MM.1S (cell line): ENCODE measurements around the gene UBL5.

ENCODE experiments used
- DNase-seq: peaks from one replicate; pipeline ENCODE4 v3.0.0-alpha.2; 2015
- H2AFZ ChIP-seq: fragments of 300-600 bp; sonication (generic); 2 replicates; pipeline ENCODE4 v1.6.0; 2016; ENCODE audit warnings: antibody characterized with exemption, low read length
- H3F3A ChIP-seq: fragments of 300-600 bp; sonication (generic); 2 replicates; pipeline ENCODE4 v1.6.1; 2016; ENCODE audit warnings: mild to moderate bottlenecking, antibody characterized with exemption, low read length, moderate library complexity, mixed read lengths; ENCODE audit not compliant: insufficient read depth
- H3K27ac ChIP-seq: fragments of 300-600 bp; sonication (generic); 2 replicates; pipeline ENCODE4 v1.5.1; 2016; ENCODE audit warnings: mild to moderate bottlenecking, low read length
- H3K27me3 ChIP-seq: fragments of 300-600 bp; sonication (generic); replicated peaks from 2 replicates; pipeline ENCODE4 v1.6.0; 2016; ENCODE audit warnings: low read length; ENCODE audit not compliant: insufficient read depth
- H3K36me3 ChIP-seq: fragments of 300-600 bp; sonication (generic); replicated peaks from 2 replicates; pipeline ENCODE4 v1.6.1; 2016; ENCODE audit warnings: mild to moderate bottlenecking, low read length, mixed read lengths; ENCODE audit not compliant: insufficient read depth
- H3K4me1 ChIP-seq: fragments of 300-600 bp; sonication (generic); 2 replicates; pipeline ENCODE4 v1.6.1; 2016; ENCODE audit warnings: low read length, mixed read lengths
- H3K4me2 ChIP-seq: fragments of 300-600 bp; sonication (generic); 2 replicates; pipeline ENCODE4 v1.6.0; 2016; ENCODE audit warnings: low read depth, low read length
- H3K4me3 ChIP-seq: fragments of 300-600 bp; sonication (generic); 2 replicates; pipeline ENCODE4 v1.5.1; 2016; ENCODE audit warnings: low read length, mixed read lengths
- H3K79me2 ChIP-seq: fragments of 300-600 bp; sonication (generic); 2 replicates; pipeline ENCODE4 v1.6.1; 2016; ENCODE audit warnings: mixed run types, low read length, mixed read lengths
- H3K9ac ChIP-seq: fragments of 300-600 bp; sonication (generic); 2 replicates; pipeline ENCODE4 v1.6.1; 2016; ENCODE audit warnings: low read length, mixed read lengths
- H3K9me2 ChIP-seq: fragments of 300-600 bp; sonication (generic); replicated peaks from 2 replicates; pipeline ENCODE4 v1.6.1; 2016; ENCODE audit warnings: mild to moderate bottlenecking, low read length, mixed read lengths; ENCODE audit not compliant: insufficient read depth
- H3K9me3 ChIP-seq: fragments of 300-600 bp; sonication (generic); replicated peaks from 2 replicates; pipeline ENCODE4 v1.6.1; 2016; ENCODE audit warnings: mild to moderate bottlenecking, low read length, mixed read lengths; ENCODE audit not compliant: insufficient read depth
- H4K20me1 ChIP-seq: fragments of 300-600 bp; sonication (generic); 2 replicates; pipeline ENCODE4 v1.6.1; 2016; ENCODE audit warnings: mild to moderate bottlenecking, low read length, moderate library complexity, mixed read lengths; ENCODE audit not compliant: insufficient read depth
- EZH2 ChIP-seq: fragments of 300-600 bp; sonication (generic); optimal IDR thresholded peaks from 2 replicates; pipeline ENCODE3; 2017; ENCODE audit warnings: low read depth, mild to moderate bottlenecking, antibody characterized with exemption, low read length, mixed read lengths
- EZH2phosphoT487 ChIP-seq: fragments of 300-600 bp; sonication (generic); IDR thresholded peaks from 2 replicates; pipeline ENCODE4 v1.6.1; 2018; ENCODE audit warnings: antibody characterized with exemption, low read length
- TF ChIP-seq, protein P1 (sequence below): fragments of 300-600 bp; sonication (generic); IDR thresholded peaks from 2 replicates; pipeline ENCODE4 v1.5.1; 2016; ENCODE audit warnings: antibody characterized with exemption, low read length, mixed read lengths

UBL5 gene

DNA sequence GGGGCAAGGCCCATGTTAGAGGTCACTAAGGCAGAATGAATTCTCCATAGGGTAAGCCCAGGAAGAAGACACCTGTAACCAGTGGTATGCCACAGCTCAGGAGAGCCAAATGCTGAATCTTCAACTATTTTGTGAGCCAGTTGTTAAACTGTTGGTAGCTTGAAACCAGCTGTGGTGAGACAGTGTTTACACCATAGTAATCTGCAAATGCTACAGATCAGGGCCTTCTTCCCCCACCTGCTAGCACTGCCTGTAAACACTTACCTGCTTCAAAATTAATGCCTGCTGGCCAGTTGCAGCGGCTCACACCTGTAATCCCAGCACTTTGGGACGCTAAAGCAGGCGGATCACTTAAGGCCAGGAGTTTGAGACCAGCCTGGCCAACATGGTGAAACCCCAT is 20.9 kb upstream of the UBL5 start:
- H3K36me3 ChIP-seq: peaks cover 4% of the 10 kb centered on the region
- H3K9me3 ChIP-seq: no peaks in the 10 kb centered on the region
- H3K9me2 ChIP-seq: no peaks in the 10 kb centered on the region
- no peaks in the 10 kb centered on the region for H3K27me3 ChIP-seq
- peak overlapping the region; percentile 20; the same call in 1 of the 2 replicates for H3K4me2 ChIP-seq
- TF ChIP-seq, protein P1, sequence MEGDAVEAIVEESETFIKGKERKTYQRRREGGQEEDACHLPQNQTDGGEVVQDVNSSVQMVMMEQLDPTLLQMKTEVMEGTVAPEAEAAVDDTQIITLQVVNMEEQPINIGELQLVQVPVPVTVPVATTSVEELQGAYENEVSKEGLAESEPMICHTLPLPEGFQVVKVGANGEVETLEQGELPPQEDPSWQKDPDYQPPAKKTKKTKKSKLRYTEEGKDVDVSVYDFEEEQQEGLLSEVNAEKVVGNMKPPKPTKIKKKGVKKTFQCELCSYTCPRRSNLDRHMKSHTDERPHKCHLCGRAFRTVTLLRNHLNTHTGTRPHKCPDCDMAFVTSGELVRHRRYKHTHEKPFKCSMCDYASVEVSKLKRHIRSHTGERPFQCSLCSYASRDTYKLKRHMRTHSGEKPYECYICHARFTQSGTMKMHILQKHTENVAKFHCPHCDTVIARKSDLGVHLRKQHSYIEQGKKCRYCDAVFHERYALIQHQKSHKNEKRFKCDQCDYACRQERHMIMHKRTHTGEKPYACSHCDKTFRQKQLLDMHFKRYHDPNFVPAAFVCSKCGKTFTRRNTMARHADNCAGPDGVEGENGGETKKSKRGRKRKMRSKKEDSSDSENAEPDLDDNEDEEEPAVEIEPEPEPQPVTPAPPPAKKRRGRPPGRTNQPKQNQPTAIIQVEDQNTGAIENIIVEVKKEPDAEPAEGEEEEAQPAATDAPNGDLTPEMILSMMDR: no peak
- TF ChIP-seq EZH2phosphoT487 (no peak), EZH2 (no peak)
- H3F3A ChIP-seq: peaks cover 43% of the 10 kb centered on the region
- H2AFZ ChIP-seq: no peak overlapping the region
- H3K4me1 ChIP-seq: peaks cover 43% of the 10 kb centered on the region
- peaks cover 9% of the 10 kb centered on the region for H3K79me2 ChIP-seq
- no peaks in the 10 kb centered on the region for H4K20me1 ChIP-seq
- peak overlapping the region; percentile 93 for H3K27ac ChIP-seq
- H3K9ac ChIP-seq: no peak overlapping the region
- peak; percentile 84 for DNase-seq
- H3K4me3 ChIP-seq: no peak overlapping the region

- Histone ChIP-seq H3K9ac (peak overlapping the region; percentile 38; the same call in 1 of the 2 replicates), H3K4me1 (peaks cover 43% of the 10 kb centered on the region), H3K9me2 (no peaks in the 10 kb centered on the region), H3K4me2 (peak overlapping the region; percentile 32; the same call in 1 of the 2 replicates), H3K36me3 (peaks cover 4% of the 10 kb centered on the region), H2AFZ (peak overlapping the region; percentile 30; the same call in 1 of the 2 replicates), H3K4me3 (no peak overlapping the region), H3K79me2 (peaks cover 17% of the 10 kb centered on the region), H3F3A (peaks cover 43% of the 10 kb centered on the region), H3K27ac (peak overlapping the region; percentile 93), H4K20me1 (no peaks in the 10 kb centered on the region), H3K27me3 (no peaks in the 10 kb centered on the region), H3K9me3 (no peaks in the 10 kb centered on the region)
- DNase-seq: peak; percentile 96
- TF ChIP-seq EZH2phosphoT487 (no peak), EZH2 (no peak)
- TF ChIP-seq, protein P1: no peak
Observed at GRCh38 chr19:9808855-9809824, 18.6 kb upstream of the UBL5 start.

- Histone ChIP-seq H3K9me3 (no peaks in the 10 kb centered on the region), H4K20me1 (no peaks in the 10 kb centered on the region), H3K27me3 (no peaks in the 10 kb centered on the region), H3K4me2 (no peak overlapping the region), H2AFZ (no peak overlapping the region), H3K79me2 (peaks cover 26% of the 10 kb centered on the region), H3K4me1 (peaks cover 43% of the 10 kb centered on the region), H3K9me2 (no peaks in the 10 kb centered on the region), H3K9ac (no peak overlapping the region), H3K36me3 (peaks cover 4% of the 10 kb centered on the region), H3K27ac (no peak overlapping the region), H3F3A (peaks cover 43% of the 10 kb centered on the region), H3K4me3 (no peak overlapping the region)
- no peak for DNase-seq
- TF ChIP-seq EZH2 (no peak), EZH2phosphoT487 (no peak)
- TF ChIP-seq, protein P1: no peak
Observed at GRCh38 chr19:9811139-9811538, 16.6 kb upstream of the UBL5 start.
